ENCODE measurements around the gene RNF26.
"Not testable (repeated sequence)": the region's sequence is repeated elsewhere in the genome, so short reads cannot be mapped to it uniquely, and the experiment has no call there.

RNF26 gene

GRCh38 chr11:119372260-119373058, 38.1 kb downstream of the RNF26 start:
- DNase-seq, result no peak

DNA sequence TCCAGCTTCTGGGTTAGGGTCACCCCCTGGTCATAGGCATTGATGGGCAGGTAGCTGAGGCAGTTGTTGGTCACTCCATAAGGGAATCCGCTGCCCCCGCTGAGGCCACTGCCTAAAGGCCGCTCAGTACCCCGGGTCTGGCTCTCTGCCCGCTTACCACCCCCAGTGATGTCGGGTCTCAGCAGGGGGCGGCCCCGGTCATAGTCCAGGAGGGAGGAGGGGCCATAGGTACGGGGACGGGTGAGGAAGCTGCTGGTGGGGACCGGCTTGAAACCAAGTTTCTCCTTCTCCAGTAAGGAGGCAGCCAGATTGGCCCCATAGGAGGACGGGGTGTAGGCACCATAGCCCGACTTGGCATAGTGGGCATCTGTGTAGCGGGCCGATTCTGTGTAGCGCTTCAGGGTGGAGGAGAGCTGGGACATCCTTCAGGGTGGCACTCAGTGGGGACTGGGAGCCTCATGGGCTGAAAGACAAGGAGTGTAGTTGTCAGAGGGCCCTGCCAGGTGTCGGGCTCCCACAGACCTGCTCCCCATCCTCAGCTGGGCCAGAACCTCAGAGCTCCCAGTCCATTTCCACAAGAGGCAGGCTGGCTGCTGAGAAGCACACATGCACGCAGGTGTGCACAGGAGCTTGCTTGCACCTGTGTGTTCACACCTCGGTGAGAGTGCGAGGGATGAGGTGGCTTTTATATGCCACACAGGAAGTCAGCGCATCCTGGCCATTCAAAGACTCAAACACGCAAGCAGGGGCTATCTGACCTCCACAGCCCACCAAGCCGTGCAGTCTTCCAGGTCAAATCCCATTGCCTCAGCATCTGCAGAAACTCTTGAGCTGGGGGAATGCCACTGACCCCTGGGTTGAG, 39.0 kb downstream of the RNF26 start:
- DNase-seq, result no peak

DNA sequence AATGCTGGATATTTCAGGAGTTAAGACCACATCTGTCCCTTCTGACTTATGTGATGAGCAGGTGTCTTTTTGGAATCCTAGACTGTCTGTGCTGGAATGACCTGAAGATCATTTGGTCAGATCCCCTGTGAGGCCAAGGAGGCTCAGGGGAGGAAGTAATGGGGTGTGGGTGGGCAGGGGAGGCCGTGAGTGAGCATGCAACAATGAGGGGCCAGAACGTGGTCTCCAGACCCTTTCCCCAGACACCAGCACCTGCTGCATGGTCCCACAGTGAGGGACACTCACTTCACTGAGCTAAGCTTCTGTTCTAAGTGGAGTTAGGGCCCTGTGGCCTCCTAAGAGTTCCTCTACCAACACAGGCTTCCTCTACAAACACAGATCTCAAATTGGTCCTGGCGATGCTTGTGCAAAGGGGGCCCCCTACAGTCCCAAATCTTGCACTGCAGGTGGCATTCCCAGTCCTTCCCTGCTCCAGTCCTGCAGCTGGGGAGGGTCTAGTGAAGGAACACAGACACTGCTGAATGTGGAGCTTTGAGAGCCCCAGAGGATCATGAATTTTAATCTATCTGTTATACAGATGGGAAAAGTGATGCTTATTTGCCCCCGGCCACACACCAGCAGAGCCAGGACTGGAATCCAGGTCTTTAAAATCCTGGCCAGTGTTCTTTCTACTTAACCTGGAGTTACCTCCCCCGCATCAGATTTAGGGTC, 39.7 kb downstream of the RNF26 start:
- DNase-seq, result peak; percentile 89

GRCh38 chr11:119374632-119375336, 40.5 kb downstream of the RNF26 start:
- peak; percentile 58 for DNase-seq

DNA sequence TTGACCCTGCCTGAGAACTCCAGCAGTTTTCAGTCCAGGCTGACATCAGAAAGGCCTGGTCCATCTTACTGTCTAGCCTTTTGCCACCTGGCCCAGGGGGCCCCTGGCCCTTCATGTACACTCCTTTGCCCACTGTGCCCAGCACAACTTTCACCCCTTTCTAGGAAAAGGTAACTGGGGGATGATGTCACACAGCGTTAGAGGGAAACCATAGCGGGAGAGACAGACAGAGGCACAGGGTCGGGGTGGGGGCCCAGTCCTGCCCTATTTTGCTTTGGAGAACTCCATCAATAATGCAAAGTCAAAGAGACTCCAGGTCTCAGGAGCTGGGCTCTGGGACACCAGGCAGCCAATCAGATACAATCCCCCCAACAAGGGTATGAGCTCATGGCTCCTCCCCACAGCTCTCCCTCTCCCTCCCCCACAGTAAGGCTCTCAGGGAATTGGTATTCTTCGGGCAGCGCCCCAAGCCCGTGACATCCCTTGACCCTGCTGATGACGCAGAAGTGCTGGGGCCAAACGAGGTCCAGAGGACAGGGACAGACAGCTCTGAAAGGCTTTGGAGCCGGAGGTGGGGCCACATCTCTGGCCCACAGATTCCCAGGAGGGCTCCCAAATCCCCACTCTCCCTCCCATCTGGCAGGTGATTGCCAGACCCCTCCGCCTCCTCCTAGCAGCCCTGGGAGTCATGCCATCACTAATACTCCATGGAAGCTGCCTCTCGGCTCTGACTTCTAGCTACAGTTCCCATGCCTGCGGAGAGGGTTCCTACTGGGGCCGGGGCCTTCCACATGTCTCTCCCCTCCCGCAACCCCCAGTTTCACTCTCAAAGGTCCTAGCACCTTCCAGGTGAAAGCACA, 41.2 kb downstream of the RNF26 start:
- DNase-seq, result peak; percentile 75

DNA sequence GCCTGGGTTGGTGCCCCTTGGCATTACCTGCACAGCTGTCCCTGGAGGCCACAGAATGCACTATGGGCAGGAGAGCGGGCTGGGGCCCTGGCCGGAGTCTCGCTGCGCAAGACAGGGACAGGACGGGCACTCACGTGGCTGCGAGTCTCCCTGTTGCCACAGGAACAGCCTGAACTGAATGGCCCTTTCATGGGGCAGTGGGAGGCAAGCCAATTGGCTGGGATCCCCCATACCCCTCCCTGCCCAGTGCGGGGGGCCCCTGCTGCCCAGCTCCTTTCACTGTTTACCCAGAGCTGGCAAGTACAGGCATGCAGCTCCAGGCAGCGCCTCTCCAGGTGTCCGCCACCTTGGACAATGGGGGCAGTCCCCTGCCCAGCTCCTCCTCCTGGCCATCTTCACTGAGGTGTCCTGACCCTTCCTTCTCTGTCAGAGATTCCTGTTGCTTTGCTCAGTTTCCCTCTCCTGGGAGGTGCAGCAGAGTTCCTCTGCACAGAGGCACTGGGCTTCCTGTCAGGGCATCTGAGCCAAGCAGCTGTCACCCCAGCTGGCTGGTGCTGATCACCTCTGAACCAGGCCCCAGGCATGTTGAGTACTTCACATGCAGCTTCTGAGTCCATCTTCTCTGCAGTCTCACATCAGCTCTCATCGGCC, 42.0 kb downstream of the RNF26 start:
- peak; percentile 84 for DNase-seq

GRCh38 chr11:119377112-119377901, 43.0 kb downstream of the RNF26 start:
- no peak for DNase-seq

DNA sequence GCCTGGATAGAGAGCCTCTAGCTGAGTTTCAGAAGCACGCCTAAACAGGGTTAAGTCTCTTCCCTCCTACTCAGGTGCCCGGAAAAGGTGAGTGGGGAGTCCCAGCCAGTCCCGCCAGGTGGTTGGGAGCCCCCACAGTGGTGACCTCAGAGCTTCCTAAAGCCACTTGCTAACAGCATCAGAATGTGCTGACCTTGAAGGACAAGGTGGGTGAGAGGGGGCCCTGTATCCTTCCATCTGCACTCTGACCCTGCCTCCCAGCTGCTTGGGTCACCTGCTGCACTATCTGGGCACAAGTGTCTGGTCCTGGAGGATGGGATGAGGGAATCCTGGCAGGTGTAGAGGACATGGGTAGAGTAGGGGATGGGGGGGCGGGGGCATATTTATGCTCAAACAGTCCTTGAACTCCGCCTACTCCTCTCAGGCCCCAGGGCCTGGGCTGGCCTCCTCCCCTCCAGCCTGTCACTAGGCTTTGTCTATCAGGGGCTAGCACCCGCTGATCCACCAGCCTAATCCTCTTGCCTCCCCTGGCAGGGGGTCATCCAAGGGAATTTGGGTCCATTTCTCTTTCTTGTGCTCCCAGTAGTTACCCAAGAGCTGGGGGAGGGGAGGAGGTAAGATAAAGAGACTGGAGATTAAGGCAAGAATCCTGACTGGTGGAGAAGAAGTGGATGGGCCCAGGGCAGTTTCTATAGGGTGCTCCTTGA, 43.8 kb downstream of the RNF26 start:
- DNase-seq, result no peak

DNA sequence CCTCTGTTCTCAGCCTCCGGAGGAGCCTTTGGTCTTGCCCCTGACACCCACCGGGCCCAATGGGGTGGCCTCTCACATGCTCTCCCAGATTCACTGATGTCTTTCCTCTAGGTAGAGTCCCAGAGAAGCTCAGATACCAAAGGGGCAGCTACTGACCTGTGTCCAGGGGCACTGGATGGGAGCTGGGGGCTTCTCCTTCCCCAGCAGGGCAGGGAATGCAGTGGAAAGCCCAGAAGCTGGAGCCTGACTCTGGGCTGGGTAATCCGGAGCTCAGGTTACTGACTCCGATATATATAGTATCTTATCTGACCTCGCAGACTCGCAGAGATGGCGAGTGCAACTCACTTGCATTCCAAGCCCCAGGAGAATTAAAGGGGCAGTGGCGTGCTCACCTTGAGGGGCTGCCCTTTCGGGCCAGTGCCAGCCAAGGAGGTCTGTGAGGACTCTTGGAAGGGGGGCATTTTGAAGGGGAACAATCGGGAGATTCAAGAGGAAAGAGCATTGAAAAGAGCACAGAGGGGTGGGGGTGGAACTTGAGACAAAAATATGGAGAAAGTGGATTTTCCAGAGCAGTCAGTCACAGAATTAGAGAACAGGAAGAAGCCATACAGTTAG, 44.6 kb downstream of the RNF26 start:
- no peak for DNase-seq

DNA sequence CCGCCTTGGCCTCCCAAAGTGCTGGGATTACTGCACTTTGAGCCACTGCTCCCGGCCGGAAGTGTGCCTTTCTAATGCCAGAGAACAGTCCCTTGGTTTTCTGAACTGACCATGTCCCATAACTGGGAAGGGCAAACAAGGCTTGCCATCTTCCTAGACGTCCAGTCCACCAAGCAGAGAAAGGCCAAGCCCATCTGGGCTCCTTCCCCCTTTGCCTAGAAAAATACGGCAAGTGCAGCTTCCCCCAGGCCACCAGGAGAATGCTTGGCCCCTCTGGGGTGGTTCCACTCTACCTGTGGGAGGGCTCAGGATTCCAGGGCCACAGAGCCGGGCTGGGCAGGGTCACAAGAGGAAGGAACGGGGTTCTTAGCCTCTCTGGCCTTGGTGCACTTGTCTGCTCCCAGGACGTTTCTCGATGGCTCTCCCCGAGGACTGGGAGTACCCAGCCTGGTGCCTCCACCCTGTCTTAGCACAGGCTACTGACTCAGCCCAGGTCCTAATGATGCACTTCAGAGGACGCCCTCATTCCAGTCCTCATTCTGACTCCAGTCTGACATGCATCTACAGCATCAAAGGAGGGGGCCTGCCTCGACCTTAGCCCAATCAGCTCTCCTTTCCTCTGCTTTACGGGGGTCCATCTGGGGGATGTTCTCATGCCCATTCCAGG, 46.0 kb downstream of the RNF26 start:
- DNase-seq, result no peak

- no peak for DNase-seq
These were observed 46.5 kb downstream of the RNF26 start for GRCh38 chr11:119380827-119381180.

- DNase-seq, result peak; percentile 98
These were observed 47.1 kb downstream of the RNF26 start, which contains the start of gene USP2 for GRCh38 chr11:119381181-119381988. Gene USP2 (minus strand): TSS chr11:119381690. CDS start chr11:119373480, 8,210 bp downstream.

DNA sequence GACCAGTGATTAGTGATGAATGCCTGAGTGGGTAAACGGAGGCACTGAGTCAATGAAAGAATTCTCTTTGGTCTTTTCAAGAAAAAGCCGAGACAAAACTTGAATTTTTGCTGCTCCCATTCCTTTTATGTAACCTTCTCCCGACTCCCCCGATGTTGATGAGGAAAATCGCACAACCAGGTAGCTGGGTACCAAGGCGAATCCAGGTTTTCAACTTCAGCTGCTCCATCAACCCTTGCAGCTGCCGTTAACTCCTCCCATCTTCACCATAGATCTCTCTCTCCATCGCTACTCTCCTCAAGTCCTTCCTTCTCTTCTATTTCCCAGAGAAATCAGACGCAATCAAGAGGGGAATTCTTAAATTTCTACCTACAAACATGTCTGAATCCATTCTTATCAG, 47.8 kb downstream of the RNF26 start:
- DNase-seq, result no peak

DNA sequence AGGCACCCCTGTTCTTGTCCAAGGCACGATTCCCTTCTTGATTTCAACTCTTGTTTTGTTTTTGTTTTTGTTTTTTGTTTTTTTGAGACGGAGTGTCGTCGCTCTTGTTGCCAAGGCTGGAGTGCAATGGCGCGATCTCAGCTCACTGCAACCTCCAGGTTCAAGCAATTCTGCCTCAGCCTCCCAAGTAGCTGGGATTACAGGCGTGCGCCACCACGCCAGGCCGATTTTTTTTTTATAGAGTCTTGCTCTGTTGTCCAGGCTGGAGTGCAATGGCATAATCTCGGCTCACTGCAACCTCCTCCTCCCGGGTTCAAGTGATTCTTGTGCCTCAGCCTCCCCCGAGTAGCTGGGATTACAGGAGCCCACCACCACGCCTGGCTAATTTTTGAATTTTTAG, 48.2 kb downstream of the RNF26 start:
- not testable (repeated sequence) for DNase-seq

- DNase-seq, result no peak
These were observed 50.0 kb downstream of the RNF26 start for GRCh38 chr11:119384332-119384731.
